Measurements from ENCODE around the gene BTK.

Gene BTK

GRCh38 chrX:101417190-101417589 is 31.2 kb upstream of the BTK start:
- no peak for DNase-seq (ENCODE audit: extremely low read depth, low read depth)
- TF ChIP-seq CTCF (IDR thresholded peaks at IDR 0.05; ENCODE audit: low read depth, low read length, missing control alignments), result no peak
- H3K4me3 ChIP-seq (replicated peaks; ENCODE audit: low read depth, low read length), result no peak overlapping the region

GRCh38 chrX:101416691-101417090 is 30.7 kb upstream of the BTK start:
- DNase-seq (ENCODE audit: extremely low read depth, low read depth), result no peak
- H3K4me3 ChIP-seq (replicated peaks; ENCODE audit: low read depth, low read length), result no peak overlapping the region
- TF ChIP-seq CTCF (IDR thresholded peaks at IDR 0.05; ENCODE audit: low read depth, low read length, missing control alignments), result no peak

GRCh38 chrX:101415180-101416145 is 29.5 kb upstream of the BTK start:
- TF ChIP-seq CTCF (IDR thresholded peaks at IDR 0.05; ENCODE audit: low read depth, low read length, missing control alignments), result peak; percentile 59
- H3K4me3 ChIP-seq (replicated peaks; ENCODE audit: low read depth, low read length), result no peak overlapping the region
- DNase-seq (ENCODE audit: extremely low read depth, low read depth), result no peak

- TF ChIP-seq CTCF (IDR thresholded peaks at IDR 0.05; ENCODE audit: low read depth, low read length, missing control alignments), result no peak
- no peak overlapping the region for H3K4me3 ChIP-seq (replicated peaks; ENCODE audit: low read depth, low read length)
- DNase-seq (ENCODE audit: extremely low read depth, low read depth), result no peak
Measured at GRCh38 chrX:101411984-101412383, 26.0 kb upstream of the BTK start.

- no peak for DNase-seq (ENCODE audit: extremely low read depth, low read depth)
- TF ChIP-seq CTCF (IDR thresholded peaks at IDR 0.05; ENCODE audit: low read depth, low read length, missing control alignments), result no peak
- peak overlapping the region; percentile 77 for H3K4me3 ChIP-seq (replicated peaks; ENCODE audit: low read depth, low read length)
Measured at GRCh38 chrX:101410461-101410860, 24.5 kb upstream of the BTK start.

- TF ChIP-seq CTCF (IDR thresholded peaks at IDR 0.05; ENCODE audit: low read depth, low read length, missing control alignments), result no peak
- H3K4me3 ChIP-seq (replicated peaks; ENCODE audit: low read depth, low read length), result peak overlapping the region; percentile 77
- DNase-seq (ENCODE audit: extremely low read depth, low read depth), result no peak
Measured at GRCh38 chrX:101409043-101409442, 23.1 kb upstream of the BTK start.

Measured in HFF-Myc (cell line).